GM06990 (cell line): ENCODE measurements around the gene AP4S1.

Experiments used
- DNase-seq: peaks from one replicate; pipeline ENCODE4 v3.0.0-alpha.2; 2011; ENCODE audit not compliant: insufficient read length; ENCODE audit errors: extremely low read depth
- H3K27me3 ChIP-seq: replicated peaks from 2 replicates; pipeline ENCODE4 v1.6.0; 2011; ENCODE audit warnings: low read length; ENCODE audit not compliant: control insufficient read depth, insufficient read depth
- H3K36me3 ChIP-seq: 2 replicates; pipeline ENCODE4 v1.5.1; 2011; ENCODE audit warnings: low read length; ENCODE audit not compliant: control insufficient read depth, insufficient read depth
- H3K4me3 ChIP-seq: replicated peaks from 2 replicates; pipeline ENCODE4 v1.5.1; 2011; ENCODE audit warnings: low read depth, mild to moderate bottlenecking, control low read depth, low read length
- TF ChIP-seq, protein P1 (sequence below): IDR thresholded peaks from 2 replicates; pipeline ENCODE4 v1.5.1; 2011; ENCODE audit warnings: low read length, control low read depth, mild to moderate bottlenecking, inconsistent platforms; ENCODE audit not compliant: insufficient read depth, poor library complexity, severe bottlenecking

Gene AP4S1

GRCh38 chr14:31106768-31107167, 81.3 kb downstream of the AP4S1 start:
- Histone ChIP-seq H3K27me3 (no peaks in the 10 kb centered on the region), H3K4me3 (no peak overlapping the region), H3K36me3 (peaks cover 12% of the 10 kb centered on the region)
- TF ChIP-seq, protein P1, sequence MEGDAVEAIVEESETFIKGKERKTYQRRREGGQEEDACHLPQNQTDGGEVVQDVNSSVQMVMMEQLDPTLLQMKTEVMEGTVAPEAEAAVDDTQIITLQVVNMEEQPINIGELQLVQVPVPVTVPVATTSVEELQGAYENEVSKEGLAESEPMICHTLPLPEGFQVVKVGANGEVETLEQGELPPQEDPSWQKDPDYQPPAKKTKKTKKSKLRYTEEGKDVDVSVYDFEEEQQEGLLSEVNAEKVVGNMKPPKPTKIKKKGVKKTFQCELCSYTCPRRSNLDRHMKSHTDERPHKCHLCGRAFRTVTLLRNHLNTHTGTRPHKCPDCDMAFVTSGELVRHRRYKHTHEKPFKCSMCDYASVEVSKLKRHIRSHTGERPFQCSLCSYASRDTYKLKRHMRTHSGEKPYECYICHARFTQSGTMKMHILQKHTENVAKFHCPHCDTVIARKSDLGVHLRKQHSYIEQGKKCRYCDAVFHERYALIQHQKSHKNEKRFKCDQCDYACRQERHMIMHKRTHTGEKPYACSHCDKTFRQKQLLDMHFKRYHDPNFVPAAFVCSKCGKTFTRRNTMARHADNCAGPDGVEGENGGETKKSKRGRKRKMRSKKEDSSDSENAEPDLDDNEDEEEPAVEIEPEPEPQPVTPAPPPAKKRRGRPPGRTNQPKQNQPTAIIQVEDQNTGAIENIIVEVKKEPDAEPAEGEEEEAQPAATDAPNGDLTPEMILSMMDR, result no peak
- no peak for DNase-seq

DNA sequence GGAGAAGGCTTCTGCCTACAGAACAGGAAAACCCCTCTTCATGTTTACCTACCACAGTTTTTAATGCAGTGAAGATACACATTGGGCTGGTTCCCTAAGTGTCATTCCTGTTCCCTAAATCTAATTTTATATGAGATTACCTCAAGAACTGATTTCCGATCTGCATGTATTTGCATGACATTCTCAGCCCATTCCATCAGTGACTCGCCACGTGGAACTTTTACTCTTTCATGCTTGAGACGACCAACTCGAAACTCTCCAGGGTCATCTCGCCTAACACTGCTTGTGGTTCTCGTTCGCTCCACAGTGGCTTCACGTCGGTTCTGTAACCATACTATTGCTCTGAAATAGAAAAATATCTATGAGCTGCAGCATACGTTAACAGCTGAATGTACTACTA, 83.8 kb downstream of the AP4S1 start:
- TF ChIP-seq, protein P1, result no peak
- Histone ChIP-seq H3K36me3 (peaks cover 10% of the 10 kb centered on the region), H3K4me3 (no peak overlapping the region), H3K27me3 (no peaks in the 10 kb centered on the region)
- no peak for DNase-seq

DNA sequence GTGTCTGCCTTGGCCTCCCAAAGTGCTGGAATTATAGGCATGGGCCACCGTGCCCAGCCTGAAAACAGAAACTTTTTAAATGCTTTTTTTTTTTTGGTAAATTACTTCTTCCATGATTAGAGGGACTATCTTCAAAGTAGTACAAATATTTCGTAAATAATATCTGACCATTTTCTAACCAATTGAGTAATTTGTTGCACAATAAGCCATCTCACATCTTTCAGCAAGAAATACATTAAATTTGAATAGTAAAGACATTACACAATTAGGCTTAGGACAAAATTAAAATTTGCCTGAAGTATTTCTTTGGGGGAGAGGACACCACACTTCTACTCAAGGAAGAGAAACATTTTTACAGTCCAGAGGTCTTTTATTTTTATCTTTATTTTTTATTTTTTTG, 85.4 kb downstream of the AP4S1 start:
- DNase-seq, result no peak
- TF ChIP-seq, protein P1, result no peak
- Histone ChIP-seq H3K27me3 (no peaks in the 10 kb centered on the region), H3K36me3 (peaks cover 10% of the 10 kb centered on the region), H3K4me3 (no peak overlapping the region)

- DNase-seq, result no peak
- Histone ChIP-seq H3K4me3 (no peak overlapping the region), H3K27me3 (no peaks in the 10 kb centered on the region), H3K36me3 (peaks cover 8% of the 10 kb centered on the region)
- TF ChIP-seq, protein P1, result no peak
These were observed 88.3 kb downstream of the AP4S1 start for GRCh38 chr14:31113794-31114193.

DNA sequence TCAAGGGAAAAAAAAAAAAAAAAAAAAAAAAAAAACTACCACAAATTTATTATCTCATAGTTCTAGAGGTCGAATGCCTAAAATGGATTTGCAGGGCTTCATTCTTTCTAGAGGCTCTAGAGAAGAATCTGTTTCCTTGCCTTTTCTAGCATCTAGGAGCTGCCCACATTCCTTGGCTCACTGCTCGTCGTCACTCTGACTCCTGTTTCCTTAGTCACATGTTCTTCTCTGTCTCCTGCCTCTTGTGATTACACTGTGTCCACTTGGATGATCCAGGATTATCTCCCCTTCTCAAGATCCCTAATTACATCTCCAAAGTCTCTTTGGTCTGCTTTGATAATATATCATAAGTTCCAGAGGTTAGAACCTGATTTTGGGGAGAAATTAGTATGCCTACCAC, 93.4 kb downstream of the AP4S1 start:
- H3K36me3 ChIP-seq, result peaks cover 13% of the 10 kb centered on the region
- H3K4me3 ChIP-seq, result no peak overlapping the region
- no peak for DNase-seq
- no peaks in the 10 kb centered on the region for H3K27me3 ChIP-seq
- TF ChIP-seq, protein P1, result no peak

DNA sequence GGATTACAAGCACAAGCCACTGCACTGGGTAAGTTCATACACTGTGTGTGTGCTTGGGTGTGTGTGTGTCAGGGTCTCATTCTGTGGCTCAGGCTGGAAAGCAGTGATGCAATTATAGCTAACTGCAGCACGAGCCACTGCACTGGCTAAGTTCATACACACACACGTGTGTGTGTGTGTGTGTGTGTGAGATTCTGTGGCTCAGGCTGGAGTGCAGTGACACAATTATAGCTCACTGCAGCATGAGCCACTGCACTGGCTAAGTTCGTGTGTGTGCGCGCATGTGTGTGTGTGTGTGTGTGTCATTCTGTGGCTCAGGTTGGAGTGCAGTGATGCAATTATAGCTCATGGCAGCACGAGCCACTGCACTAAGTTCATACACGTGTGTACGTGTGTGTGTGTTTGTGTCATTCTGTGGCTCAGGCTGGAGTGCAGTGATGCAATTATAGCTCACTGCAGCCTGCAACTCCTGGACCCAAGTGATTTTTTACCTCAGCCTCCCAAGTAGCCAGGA, 96.7 kb downstream of the AP4S1 start:
- no peaks in the 10 kb centered on the region for H3K27me3 ChIP-seq
- TF ChIP-seq, protein P1, result no peak
- H3K36me3 ChIP-seq, result peaks cover 14% of the 10 kb centered on the region
- no peak overlapping the region for H3K4me3 ChIP-seq
- DNase-seq, result no peak
